Ramos (cell line): ENCODE measurements around the gene PTPRN2.
"Not testable (repeated sequence)": the region's sequence is repeated elsewhere in the genome, so short reads cannot be mapped to it uniquely, and the experiment has no call there.

Source experiments
- in situ Hi-C: fragments of 300-500 bp; cut with MboI; formaldehyde crosslinking; loops from one replicate; pipeline ENCODE4 v1.14.3; 2022; ENCODE audit warnings: low sequenced_read_pairs; ENCODE audit not compliant: unreplicated experiment

The PTPRN2 gene

GRCh38 chr7:158280448-158281144 lies 307.0 kb downstream of the PTPRN2 start:
- in situ Hi-C loops: no loop called here

GRCh38 chr7:158279539-158280447 lies 307.8 kb downstream of the PTPRN2 start:
- in situ Hi-C loops: no loop called here

GRCh38 chr7:158278745-158279320 lies 308.8 kb downstream of the PTPRN2 start:
- in situ Hi-C loops: no loop called here

GRCh38 chr7:158277219-158278141 lies 310.1 kb downstream of the PTPRN2 start:
- in situ Hi-C loops: no loop called here

- in situ Hi-C loops: no loop called here
These were observed 311.0 kb downstream of the PTPRN2 start for GRCh38 chr7:158276414-158277218.

GRCh38 chr7:158275711-158276413 lies 311.8 kb downstream of the PTPRN2 start:
- in situ Hi-C loops: no loop called here

GRCh38 chr7:158274996-158275395 lies 312.6 kb downstream of the PTPRN2 start:
- in situ Hi-C loops: no loop called here

- in situ Hi-C loops: no loop called here
These were observed 313.2 kb downstream of the PTPRN2 start for GRCh38 chr7:158274404-158274811.

- in situ Hi-C loops: not testable (repeated sequence)
These were observed 313.8 kb downstream of the PTPRN2 start for GRCh38 chr7:158273756-158274342.

- in situ Hi-C loops: no loop called here
These were observed 314.4 kb downstream of the PTPRN2 start for GRCh38 chr7:158273138-158273651.

GRCh38 chr7:158272509-158273137 lies 315.0 kb downstream of the PTPRN2 start:
- in situ Hi-C loops: no loop called here

- in situ Hi-C loops: no loop called here
These were observed 315.5 kb downstream of the PTPRN2 start for GRCh38 chr7:158272091-158272490.

- in situ Hi-C loops: no loop called here
These were observed 316.0 kb downstream of the PTPRN2 start for GRCh38 chr7:158271646-158272045.

GRCh38 chr7:158270856-158271413 lies 316.7 kb downstream of the PTPRN2 start:
- in situ Hi-C loops: no loop called here

- in situ Hi-C loops: no loop called here
These were observed 317.4 kb downstream of the PTPRN2 start for GRCh38 chr7:158270106-158270775.

GRCh38 chr7:158268816-158269535 lies 318.6 kb downstream of the PTPRN2 start:
- in situ Hi-C loops: no loop called here
